PC-9 (cell line): ENCODE data around the gene HSBP1.

Experiments used
- EZH2 ChIP-seq: fragments of 200-600 bp; sonication (generic); IDR thresholded peaks from 2 replicates; pipeline ENCODE4 v1.8.0; 2017; ENCODE audit warnings: antibody characterized with exemption, low read depth
- TF ChIP-seq, protein P1 (sequence below): fragments of 200-600 bp; sonication (generic); conservative IDR thresholded peaks from 2 replicates; pipeline ENCODE4 v1.6.1; 2017; ENCODE audit warnings: mixed run types, antibody characterized with exemption, mild to moderate bottlenecking, moderate library complexity

DNA sequence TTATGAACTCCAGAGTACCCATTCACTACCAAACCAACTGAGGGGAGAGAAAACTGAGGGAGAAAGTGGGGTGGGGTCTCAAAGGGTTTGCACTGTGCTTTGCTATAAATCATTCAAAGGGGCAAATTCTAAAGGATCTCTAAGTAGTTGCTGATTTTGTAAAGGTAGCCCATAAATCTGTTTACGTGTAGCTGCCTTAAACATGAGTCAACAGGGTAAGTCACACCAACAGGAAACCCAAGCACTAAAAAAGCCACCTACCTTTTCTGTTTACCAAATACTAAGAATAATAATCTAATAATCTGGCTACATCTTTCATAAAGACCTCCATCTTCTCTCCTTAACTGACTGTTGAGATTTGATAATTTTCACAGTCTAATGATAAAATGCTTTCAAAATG lies 8.4 kb upstream of the HSBP1 start:
- TF ChIP-seq, protein P1, sequence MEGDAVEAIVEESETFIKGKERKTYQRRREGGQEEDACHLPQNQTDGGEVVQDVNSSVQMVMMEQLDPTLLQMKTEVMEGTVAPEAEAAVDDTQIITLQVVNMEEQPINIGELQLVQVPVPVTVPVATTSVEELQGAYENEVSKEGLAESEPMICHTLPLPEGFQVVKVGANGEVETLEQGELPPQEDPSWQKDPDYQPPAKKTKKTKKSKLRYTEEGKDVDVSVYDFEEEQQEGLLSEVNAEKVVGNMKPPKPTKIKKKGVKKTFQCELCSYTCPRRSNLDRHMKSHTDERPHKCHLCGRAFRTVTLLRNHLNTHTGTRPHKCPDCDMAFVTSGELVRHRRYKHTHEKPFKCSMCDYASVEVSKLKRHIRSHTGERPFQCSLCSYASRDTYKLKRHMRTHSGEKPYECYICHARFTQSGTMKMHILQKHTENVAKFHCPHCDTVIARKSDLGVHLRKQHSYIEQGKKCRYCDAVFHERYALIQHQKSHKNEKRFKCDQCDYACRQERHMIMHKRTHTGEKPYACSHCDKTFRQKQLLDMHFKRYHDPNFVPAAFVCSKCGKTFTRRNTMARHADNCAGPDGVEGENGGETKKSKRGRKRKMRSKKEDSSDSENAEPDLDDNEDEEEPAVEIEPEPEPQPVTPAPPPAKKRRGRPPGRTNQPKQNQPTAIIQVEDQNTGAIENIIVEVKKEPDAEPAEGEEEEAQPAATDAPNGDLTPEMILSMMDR: no peak
- no peak for TF ChIP-seq EZH2
